ENCODE data around the gene TFAP2A. TPM values are rescaled to one million over a fixed set of nuclear protein-coding genes. Genes with fewer than 3 reads are reported as not detected.

Gene TFAP2A
- total and polyA plus RNA-seq, 2 donors from 2014 or later, result 10.1 to 16.2 TPM

DNA sequence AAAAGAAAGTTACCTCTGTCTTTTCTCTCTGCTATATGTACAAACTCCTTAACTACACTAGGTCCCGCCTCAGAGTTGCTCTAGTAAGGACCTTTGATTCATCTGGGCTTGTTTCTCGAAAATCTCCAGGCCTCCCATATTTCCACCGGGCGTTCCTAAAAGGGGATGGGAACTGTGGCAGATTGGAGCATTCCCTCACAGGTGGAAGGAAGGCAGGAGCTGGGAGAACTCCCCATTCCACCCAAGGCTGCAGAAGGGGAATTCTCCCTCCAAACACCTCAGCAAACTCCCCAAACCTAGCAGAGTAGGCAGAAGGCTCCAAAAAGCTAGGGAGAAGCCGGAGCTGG, 1.6 kb upstream of the TFAP2A start:
- DNase-seq (no peak), FAIRE-seq (no peak)
- peak overlapping the region; percentile 39 to 89 for H3K27ac ChIP-seq (ENCODE audit: low read depth in 2 of 2, low read length in 2 of 2)
- H3K36me3 ChIP-seq (ENCODE audit: control insufficient read depth in 2 of 3, insufficient read depth in 3 of 3, low read length in 3 of 3), result no peaks in the 10 kb centered on the region
- intact Hi-C loops (cut with DNase I), result loop anchor here (10.0 kb wide), 1 partner anchor 382 kb away; no protein-coding TSS in a partner anchor
- peak overlapping the region in 1 of 3 donors; percentile 22 for H3K9ac ChIP-seq (ENCODE audit: low read length in 3 of 3)
- TF ChIP-seq, protein P1, sequence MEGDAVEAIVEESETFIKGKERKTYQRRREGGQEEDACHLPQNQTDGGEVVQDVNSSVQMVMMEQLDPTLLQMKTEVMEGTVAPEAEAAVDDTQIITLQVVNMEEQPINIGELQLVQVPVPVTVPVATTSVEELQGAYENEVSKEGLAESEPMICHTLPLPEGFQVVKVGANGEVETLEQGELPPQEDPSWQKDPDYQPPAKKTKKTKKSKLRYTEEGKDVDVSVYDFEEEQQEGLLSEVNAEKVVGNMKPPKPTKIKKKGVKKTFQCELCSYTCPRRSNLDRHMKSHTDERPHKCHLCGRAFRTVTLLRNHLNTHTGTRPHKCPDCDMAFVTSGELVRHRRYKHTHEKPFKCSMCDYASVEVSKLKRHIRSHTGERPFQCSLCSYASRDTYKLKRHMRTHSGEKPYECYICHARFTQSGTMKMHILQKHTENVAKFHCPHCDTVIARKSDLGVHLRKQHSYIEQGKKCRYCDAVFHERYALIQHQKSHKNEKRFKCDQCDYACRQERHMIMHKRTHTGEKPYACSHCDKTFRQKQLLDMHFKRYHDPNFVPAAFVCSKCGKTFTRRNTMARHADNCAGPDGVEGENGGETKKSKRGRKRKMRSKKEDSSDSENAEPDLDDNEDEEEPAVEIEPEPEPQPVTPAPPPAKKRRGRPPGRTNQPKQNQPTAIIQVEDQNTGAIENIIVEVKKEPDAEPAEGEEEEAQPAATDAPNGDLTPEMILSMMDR (IDR thresholded peaks at IDR 0.05; ENCODE audit: borderline replicate concordance, extremely low read depth, insufficient read depth), result no peak
- H3K4me3 ChIP-seq (ENCODE audit: low read length in 3 of 3), result peak overlapping the region; percentile 7 to 67 (median 37)
- no peaks in the 10 kb centered on the region for H3K9me3 ChIP-seq (ENCODE audit: control insufficient read depth in 2 of 3, insufficient read depth in 1 of 3, low read length in 3 of 3)
- H3K4me1 ChIP-seq (ENCODE audit: control insufficient read depth in 2 of 3, insufficient read depth in 2 of 3, low read depth in 1 of 3, low read length in 3 of 3), result peaks cover 0 to 17% (median 0%) of the 10 kb centered on the region in 3 donors
- peaks cover 53% of the 10 kb centered on the region for H3K27me3 ChIP-seq (ENCODE audit: control insufficient read depth, insufficient read depth, low read length)

DNA sequence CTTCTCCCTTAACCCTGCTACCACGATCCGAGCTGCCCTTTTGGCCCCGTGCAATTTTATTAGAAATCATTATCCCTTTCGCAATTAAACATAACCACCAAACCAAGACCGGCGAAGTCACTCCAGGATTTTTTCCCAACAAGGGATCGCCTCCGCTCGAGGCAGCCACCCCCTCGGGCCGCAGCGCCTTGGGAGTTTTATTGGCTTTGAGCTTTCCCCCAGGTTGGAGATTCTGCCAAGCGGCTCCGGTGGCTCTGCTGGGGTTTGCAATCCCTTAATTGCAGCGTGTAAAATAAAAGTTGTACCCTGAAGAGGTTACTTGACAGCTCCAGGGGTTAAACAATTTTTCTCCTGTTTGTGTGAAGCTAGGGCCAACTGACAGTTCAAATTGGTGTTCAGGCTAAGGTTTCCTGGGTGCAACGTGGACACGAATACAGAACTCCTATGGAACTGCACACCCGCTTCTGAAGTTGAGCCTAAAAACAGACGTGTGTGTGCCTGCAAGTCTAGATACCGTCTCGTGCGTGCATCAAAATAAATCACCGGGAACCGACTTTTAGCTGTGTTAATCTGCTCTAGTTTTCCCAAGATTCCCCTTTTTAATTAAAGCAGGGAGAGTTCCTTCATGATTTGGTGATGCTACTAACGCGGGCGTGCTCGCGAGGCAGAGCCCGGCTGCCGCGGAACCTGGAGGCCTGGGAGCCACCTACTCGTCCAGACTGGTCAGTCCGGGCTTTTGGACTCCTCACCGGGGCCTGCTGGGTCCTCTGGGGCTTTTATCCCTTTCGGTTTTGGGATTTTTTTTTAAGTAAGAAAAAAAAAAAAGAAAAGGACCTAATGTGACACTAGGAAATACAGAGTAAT, 975 bp upstream of the TFAP2A start:
- peak overlapping the region in 1 of 3 donors; percentile 63 for H3K9ac ChIP-seq (ENCODE audit: low read length in 3 of 3)
- peaks cover 51% of the 10 kb centered on the region for H3K27me3 ChIP-seq (ENCODE audit: control insufficient read depth, insufficient read depth, low read length)

DNA sequence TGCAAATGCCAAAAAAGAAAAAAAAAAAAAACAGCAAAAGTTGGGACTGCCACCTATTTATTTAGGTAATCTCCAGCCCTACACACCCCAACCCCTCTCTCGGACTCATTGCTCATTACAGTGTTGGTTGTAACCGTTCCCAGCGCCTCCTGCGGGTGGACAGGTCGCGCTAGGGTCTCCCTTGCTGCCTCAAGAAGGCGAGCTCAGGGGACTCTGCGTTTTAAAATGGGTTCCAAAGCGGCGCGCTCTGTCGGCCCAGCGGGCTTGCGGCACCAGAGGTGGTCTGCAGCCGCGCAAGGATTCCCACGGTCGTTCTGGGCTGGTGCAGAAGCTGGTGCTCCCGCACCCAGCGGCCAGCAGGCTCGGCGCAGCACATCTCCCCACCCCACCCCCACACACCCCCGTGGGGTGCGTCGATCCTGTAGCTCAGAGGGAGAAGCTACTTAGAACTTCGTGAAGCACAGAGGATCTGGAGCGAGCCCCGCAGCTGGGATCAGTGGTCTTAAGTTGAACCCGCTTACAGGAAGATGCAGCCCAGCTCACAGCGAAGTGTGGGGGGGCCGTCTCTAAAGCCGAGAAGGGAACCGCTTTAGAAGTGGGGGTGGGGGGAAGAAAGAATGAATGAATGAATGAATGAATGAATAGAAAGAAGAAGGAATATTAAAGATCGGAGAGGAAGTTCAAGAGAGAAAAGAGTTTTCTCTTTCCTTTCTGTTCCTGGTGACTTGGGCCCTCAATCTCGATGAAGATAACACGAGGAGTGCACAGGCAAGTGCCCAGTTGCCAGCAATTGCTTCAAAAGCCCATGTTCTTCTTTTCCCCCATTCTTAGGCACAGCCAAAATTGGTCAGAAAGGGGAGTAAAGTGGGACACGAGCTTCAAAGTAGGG, 780 bp downstream of the TFAP2A start:
- Histone ChIP-seq H3K9ac (ENCODE audit: low read length in 3 of 3) (peak overlapping the region; percentile 41 to 63 (median 48)), H3K9me3 (ENCODE audit: control insufficient read depth in 2 of 3, insufficient read depth in 1 of 3, low read length in 3 of 3) (peaks cover 0 to 5% (median 0%) of the 10 kb centered on the region in 3 donors), H3K27me3 (ENCODE audit: control insufficient read depth, insufficient read depth, low read length) (peaks cover 57% of the 10 kb centered on the region), H3K27ac (ENCODE audit: low read depth in 2 of 2, low read length in 2 of 2) (peak overlapping the region; percentile 83), H3K4me3 (ENCODE audit: low read length in 3 of 3) (peak overlapping the region; percentile 43 to 67 (median 65)), H3K36me3 (ENCODE audit: control insufficient read depth in 2 of 3, insufficient read depth in 3 of 3, low read length in 3 of 3) (no peaks in the 10 kb centered on the region), H3K4me1 (ENCODE audit: control insufficient read depth in 2 of 3, insufficient read depth in 2 of 3, low read depth in 1 of 3, low read length in 3 of 3) (peaks cover 0 to 17% (median 0%) of the 10 kb centered on the region in 3 donors)
- TF ChIP-seq, protein P1 (IDR thresholded peaks at IDR 0.05; ENCODE audit: borderline replicate concordance, extremely low read depth, insufficient read depth), result no peak
- no peak for FAIRE-seq
- peak in 4 of 5 donors; percentile 51 to 67 (median 62) for DNase-seq
- intact Hi-C loops (cut with DNase I), result loop anchor here (10.0 kb wide), 1 partner anchor 379 kb away; no protein-coding TSS in a partner anchor

More for the DNA sequence above, 975 bp upstream of the TFAP2A start:
- Histone ChIP-seq H3K9me3 (ENCODE audit: control insufficient read depth in 2 of 3, insufficient read depth in 1 of 3, low read length in 3 of 3) (no peaks in the 10 kb centered on the region), H3K4me1 (ENCODE audit: control insufficient read depth in 2 of 3, insufficient read depth in 2 of 3, low read depth in 1 of 3, low read length in 3 of 3) (peaks cover 0 to 17% (median 0%) of the 10 kb centered on the region in 3 donors), H3K4me3 (ENCODE audit: low read length in 3 of 3) (peak overlapping the region; percentile 31 to 67 (median 65)), H3K36me3 (ENCODE audit: control insufficient read depth in 2 of 3, insufficient read depth in 3 of 3, low read length in 3 of 3) (no peaks in the 10 kb centered on the region), H3K27ac (ENCODE audit: low read depth in 2 of 2, low read length in 2 of 2) (peak overlapping the region; percentile 22 to 23)
- DNase-seq (peak in 2 of 5 donors; percentile 10 to 38), FAIRE-seq (no peak)
- intact Hi-C loops (cut with DNase I), result loop anchor here (10.0 kb wide), 1 partner anchor 381 kb away; no protein-coding TSS in a partner anchor
- TF ChIP-seq, protein P1 (IDR thresholded peaks at IDR 0.05; ENCODE audit: borderline replicate concordance, extremely low read depth, insufficient read depth), result no peak

All from kidney (tissue), 14 donors.